Omental fat pad (tissue), 4 donors: ENCODE results near the gene STAT4. TPM values are rescaled to one million over a fixed set of nuclear protein-coding genes. Genes with fewer than 3 reads are reported as not detected.

Experiments used
- ATAC-seq: fragments of 150-250 bp; one replicate; pipeline ENCODE4 v1.9.1; 2016; ENCODE audit warnings: mild to moderate bottlenecking, moderate library complexity; ENCODE audit not compliant: low FRiP score
- DNase-seq: peaks from one replicate; pipeline ENCODE4 v3.0.0-alpha.2; 2019; ENCODE audit warnings: low spot score
- total RNA-seq, 4 donors: library from RNA; depleted of rRNA; stranded (reverse); fragments of >200 nt; gene quantifications; one replicate each; pipeline ENCODE4 v1.1.0, GENCODE V29; 2016
- TF ChIP-seq, protein P1 (sequence below), 3 donors: fragments of 450-650 bp; IDR thresholded peaks; one replicate each; pipeline ENCODE4 v1.5.1; 2016 to 2017; ENCODE audit warnings: antibody characterized with exemption in 3 of 3, mild to moderate bottlenecking in 3 of 3, moderate library complexity in 2 of 3

The STAT4 gene
- total RNA-seq, 4 donors from 2014 or later = 4.6 to 29.4 (median 10.5) TPM

DNA sequence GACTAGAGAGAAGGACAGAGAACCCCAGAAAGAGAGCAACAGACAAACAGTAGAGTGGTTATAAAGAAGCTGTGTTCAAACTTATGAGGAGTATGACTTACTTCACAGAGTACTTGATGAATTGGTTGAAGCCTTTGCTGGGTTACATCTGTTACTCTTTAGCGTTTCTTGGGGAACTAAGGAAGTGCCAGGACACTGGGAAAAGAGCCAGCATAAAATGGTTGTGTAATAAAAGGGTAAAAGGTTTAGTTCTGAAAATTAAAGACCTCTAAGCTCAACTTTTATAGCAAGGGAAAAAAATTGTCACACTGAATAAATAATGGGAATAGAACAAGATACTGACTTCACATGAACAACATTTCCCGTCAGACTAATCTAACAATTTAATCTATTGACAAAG lies 17.0 kb upstream of the STAT4 start:
- no peak for DNase-seq
- ATAC-seq = no peak
- TF ChIP-seq, protein P1, sequence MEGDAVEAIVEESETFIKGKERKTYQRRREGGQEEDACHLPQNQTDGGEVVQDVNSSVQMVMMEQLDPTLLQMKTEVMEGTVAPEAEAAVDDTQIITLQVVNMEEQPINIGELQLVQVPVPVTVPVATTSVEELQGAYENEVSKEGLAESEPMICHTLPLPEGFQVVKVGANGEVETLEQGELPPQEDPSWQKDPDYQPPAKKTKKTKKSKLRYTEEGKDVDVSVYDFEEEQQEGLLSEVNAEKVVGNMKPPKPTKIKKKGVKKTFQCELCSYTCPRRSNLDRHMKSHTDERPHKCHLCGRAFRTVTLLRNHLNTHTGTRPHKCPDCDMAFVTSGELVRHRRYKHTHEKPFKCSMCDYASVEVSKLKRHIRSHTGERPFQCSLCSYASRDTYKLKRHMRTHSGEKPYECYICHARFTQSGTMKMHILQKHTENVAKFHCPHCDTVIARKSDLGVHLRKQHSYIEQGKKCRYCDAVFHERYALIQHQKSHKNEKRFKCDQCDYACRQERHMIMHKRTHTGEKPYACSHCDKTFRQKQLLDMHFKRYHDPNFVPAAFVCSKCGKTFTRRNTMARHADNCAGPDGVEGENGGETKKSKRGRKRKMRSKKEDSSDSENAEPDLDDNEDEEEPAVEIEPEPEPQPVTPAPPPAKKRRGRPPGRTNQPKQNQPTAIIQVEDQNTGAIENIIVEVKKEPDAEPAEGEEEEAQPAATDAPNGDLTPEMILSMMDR (IDR thresholded peaks at IDR 0.05) = no peak

DNA sequence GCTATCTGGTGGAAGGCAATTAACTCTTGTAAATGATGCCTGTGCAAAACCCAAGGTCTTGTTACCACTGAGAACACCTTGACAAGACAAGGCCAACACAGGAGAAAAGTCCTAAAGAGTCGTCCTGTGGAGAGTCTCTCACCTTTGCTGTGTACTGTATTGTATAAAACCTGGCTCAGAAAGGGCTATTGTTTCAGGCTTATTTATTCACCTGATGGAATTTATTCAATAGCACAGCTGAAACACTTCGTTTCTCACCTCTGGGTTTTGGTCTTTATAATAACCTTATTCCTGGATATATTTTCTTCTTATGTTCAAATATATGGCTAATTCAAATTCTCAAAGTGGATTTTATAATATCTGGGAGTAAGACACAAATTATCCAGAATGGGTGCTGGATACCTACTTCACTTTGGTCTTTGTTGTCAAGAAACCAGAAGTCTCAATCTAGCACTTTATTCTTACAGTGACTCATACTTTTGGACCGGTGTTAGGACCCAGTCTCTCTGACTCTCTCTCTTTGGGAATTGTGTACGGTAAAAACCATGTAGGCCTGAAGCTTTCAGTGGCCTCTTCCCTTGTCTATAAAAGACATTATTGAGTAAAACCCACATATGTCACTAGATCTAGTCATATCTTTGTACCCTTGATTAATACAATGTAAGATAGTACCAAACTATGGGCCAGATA lies 16.1 kb upstream of the STAT4 start:
- TF ChIP-seq, protein P1 (IDR thresholded peaks at IDR 0.05) = no peak
- DNase-seq (no peak), ATAC-seq (no peak)

DNA sequence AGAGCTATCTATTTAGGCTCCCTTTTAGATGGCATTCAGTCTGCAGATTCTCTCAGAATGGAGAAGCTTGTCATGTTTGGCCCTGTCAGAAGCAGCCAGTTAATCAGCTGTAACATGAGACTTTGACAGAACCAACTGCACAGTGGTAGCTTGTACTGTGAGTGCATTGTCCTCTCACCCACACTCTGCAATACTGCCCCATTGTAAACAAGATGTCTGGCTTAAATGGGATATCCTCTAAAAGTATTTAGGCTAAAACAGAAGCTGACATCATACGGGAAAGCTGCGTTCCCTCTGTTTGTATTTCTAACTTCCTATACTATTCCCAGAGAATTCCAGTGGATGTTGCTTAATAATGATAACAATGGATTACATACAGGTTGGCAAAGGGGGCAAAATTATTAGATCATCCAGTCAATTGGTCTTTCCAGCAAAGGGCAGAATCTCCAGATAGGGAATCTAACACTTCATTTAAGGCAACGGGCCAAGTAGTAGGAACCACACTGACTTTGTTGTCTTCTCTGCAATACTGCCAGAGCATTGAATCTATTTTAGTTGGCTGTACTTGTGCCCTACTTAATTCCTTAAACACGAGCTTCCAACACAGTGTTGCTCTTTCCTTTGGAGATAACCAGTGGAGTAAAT lies 15.4 kb upstream of the STAT4 start:
- TF ChIP-seq, protein P1 (IDR thresholded peaks at IDR 0.05) = no peak
- ATAC-seq (no peak), DNase-seq (no peak)

DNA sequence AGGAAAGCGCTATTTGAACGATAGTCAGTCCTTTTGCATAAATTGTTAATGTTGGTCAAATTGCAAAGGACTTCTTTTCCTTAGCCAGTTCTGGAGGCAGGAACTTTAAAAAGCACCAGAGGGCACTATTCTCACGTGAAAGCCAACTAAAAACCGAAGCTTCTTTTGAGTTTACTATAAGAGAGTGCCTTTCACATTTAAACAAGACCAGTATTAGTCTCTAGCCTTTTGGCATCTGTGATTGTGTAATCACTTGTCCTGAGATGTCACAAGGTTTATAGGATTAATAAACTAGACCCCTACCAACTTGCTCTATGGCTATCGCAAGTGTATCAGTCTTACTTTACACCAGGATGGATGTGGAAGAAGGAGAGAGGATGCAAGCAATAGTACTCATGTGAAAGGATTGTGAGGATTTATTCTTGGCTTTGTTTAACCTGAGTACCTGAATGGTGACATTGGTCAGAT lies 14.4 kb upstream of the STAT4 start:
- DNase-seq (no peak), ATAC-seq (peak; percentile 75)
- TF ChIP-seq, protein P1 (IDR thresholded peaks at IDR 0.05) = peak in 1 of 3 donors; percentile 14

DNA sequence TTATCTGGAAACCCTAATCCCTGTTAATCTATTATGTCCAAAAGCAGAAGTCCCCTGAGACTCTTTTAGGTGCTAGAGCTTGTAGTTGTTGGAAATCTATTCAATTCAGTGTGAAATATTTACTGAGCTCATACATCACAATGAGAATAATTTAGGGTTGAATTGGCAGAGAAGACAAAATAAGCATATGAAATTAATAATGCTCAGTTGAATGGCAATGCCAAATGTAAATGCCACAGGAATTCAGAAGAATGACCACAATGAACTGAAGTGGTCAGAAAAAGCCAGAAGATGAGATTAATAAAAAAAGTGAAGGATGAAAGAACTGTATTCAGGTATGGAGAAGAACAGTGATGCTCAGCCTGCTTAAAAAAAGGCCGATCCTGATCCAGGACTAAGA lies 8.0 kb upstream of the STAT4 start:
- no peak for ATAC-seq
- DNase-seq = no peak
- TF ChIP-seq, protein P1 (IDR thresholded peaks at IDR 0.05) = no peak

DNA sequence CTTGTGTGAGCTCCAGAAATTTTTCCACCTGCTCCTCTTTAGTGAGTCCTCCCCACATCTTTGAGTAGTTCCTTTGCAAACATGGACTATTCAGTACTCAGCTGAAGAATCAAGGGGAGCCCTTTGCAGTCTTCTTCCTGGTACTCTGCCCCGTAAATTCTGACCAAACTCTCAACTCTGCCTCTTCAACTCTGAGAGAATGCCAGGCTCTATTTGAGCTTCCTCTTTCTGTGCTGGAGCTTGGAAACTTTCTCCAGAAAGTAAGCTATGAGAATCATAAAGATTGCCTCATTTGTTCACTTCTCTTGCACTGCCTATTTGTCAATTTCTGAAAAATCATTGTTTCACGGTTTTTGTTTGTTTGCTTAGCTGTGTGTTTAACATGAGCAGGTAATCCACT lies 7.4 kb upstream of the STAT4 start:
- ATAC-seq (no peak), DNase-seq (no peak)
- TF ChIP-seq, protein P1 (IDR thresholded peaks at IDR 0.05) = no peak

DNA sequence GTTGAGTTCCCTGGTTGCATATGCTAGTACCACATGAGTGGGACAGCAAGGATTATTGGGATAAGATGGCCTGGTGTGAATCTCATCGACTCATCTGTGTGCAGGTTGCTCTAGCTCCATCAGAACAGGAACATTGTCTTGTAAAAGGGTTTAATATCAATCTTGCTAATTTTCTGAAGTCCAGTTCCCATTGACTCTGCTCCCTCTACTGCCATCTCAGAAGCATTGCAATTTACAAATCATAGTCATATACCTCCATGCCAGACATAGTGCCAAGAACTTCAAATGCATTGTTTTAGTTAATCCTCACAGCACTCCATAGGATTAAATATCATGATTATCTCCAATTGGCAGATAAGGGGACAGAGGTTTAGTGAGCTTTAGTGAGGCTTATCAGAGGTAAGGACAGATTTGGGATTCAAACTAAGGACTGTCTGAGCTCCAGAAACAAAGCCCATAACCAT lies 4.8 kb upstream of the STAT4 start:
- ATAC-seq = no peak
- TF ChIP-seq, protein P1 (IDR thresholded peaks at IDR 0.05) = no peak
- no peak for DNase-seq
